Common myeloid progenitor, CD34-positive (primary cell): ENCODE data around the gene KCTD10. TPM values are rescaled to one million over a fixed set of nuclear protein-coding genes. Genes with fewer than 3 reads are reported as not detected.
A peak's percentile ranks its signal among the peaks of the same experiment; 100 is the strongest.

ENCODE experiments used
- CTCF ChIA-PET: fragments of 350-600 bp; sonication (Branson Sonifier 250); formaldehyde crosslinking; loops from one replicate; lab custom pipeline; 2021; ENCODE audit warnings: antibody characterized with exemption; lab: Charles Lee
- POLR2A ChIA-PET: fragments of 350-600 bp; sonication (Branson Sonifier 250); formaldehyde crosslinking; loops from one replicate; lab custom pipeline; 2021; ENCODE audit warnings: antibody characterized with exemption; lab: Charles Lee
- DNase-seq, 3 donors: peaks; one replicate each; pipeline versions ENCODE4 v3.0.0 to v3.0.0-alpha.2; 2013
- H3K27ac ChIP-seq, 2 experiments: 1 replicate in 1 of 2; 2 replicates in 1 of 2; pipeline ENCODE4 v1.7.0; 2013; ENCODE audit warnings: inconsistent platforms in 2 of 2, low read length in 2 of 2, mild to moderate bottlenecking in 2 of 2, low read depth in 1 of 2, moderate library complexity in 1 of 2; ENCODE audit not compliant: severe bottlenecking in 2 of 2, insufficient read depth in 1 of 2, poor library complexity in 1 of 2
- H3K27me3 ChIP-seq, 5 experiments: replicated peaks in 2 of 5; 1 replicate in 3 of 5; 2 replicates in 2 of 5; pipeline versions ENCODE4 v1.6.1 to v1.7.0; 2013; ENCODE audit warnings: low read length in 4 of 5, mild to moderate bottlenecking in 2 of 5, moderate library complexity in 2 of 5, inconsistent platforms in 1 of 5; ENCODE audit not compliant: insufficient read depth in 5 of 5, control insufficient read depth in 4 of 5
- H3K36me3 ChIP-seq, 4 experiments: 1 replicate in 2 of 4; 2 replicates in 2 of 4; pipeline versions ENCODE4 v1.6.1 to v1.7.0; 2013; ENCODE audit warnings: low read length in 3 of 4, control low read depth in 1 of 4, mild to moderate bottlenecking in 1 of 4; ENCODE audit not compliant: control insufficient read depth in 4 of 4, insufficient read depth in 4 of 4
- H3K4me1 ChIP-seq, 4 experiments: 1 replicate in 3 of 4; 2 replicates in 1 of 4; pipeline versions ENCODE4 v1.6.1 to v1.7.1; 2013; ENCODE audit warnings: low read length in 3 of 4, mild to moderate bottlenecking in 3 of 4, control low read depth in 1 of 4, inconsistent platforms in 1 of 4, moderate library complexity in 1 of 4; ENCODE audit not compliant: control insufficient read depth in 4 of 4, insufficient read depth in 4 of 4; ENCODE audit errors: control extremely low read depth in 1 of 4
- H3K4me3 ChIP-seq, 7 experiments: 1 replicate in 4 of 7; 2 replicates in 3 of 7; pipeline versions ENCODE4 v1.5.1 to v1.7.0; 2013; ENCODE audit warnings: mild to moderate bottlenecking in 7 of 7, low read length in 6 of 7, moderate library complexity in 6 of 7, inconsistent platforms in 2 of 7, low read depth in 2 of 7, control low read depth in 1 of 7; ENCODE audit not compliant: insufficient read depth in 4 of 7, control insufficient read depth in 1 of 7; ENCODE audit errors: extremely low read depth in 1 of 7
- H3K9me3 ChIP-seq, 5 experiments: 1 replicate in 4 of 5; 2 replicates in 1 of 5; pipeline versions ENCODE4 v1.6.1 to v1.7.1; 2013; ENCODE audit warnings: low read length in 4 of 5, mild to moderate bottlenecking in 2 of 5, inconsistent platforms in 1 of 5, low read depth in 1 of 5, moderate library complexity in 1 of 5; ENCODE audit not compliant: control insufficient read depth in 4 of 5, insufficient read depth in 2 of 5; ENCODE audit errors: control extremely low read depth in 1 of 5
- WGBS: methylation state at CpG from one replicate; pipeline ENCODE4 v1.1.5; 2013; ENCODE audit not compliant: insufficient coverage; 5-methylcytosine and 5-hydroxymethylcytosine counted together
- polyA plus RNA-seq: library from polyadenylated mRNA; unstranded; fragments of 120-200 nt; gene quantifications from one replicate; pipeline ENCODE4 v1.2.1, GENCODE V29; 2013

Gene KCTD10
- 13.9 TPM for polyA plus RNA-seq

- Histone ChIP-seq H3K4me1 (peaks cover 9 to 24% (median 21%) of the 10 kb centered on the region in 4 experiments), H3K27me3 (no peaks in the 10 kb centered on the region), H3K27ac (peak within 1 kb of the TSS; percentile 98 to 99), H3K9me3 (no peaks in the 10 kb centered on the region), H3K36me3 (peaks cover 0 to 5% (median 0%) of the 10 kb centered on the region in 4 experiments), H3K4me3 (peak within 1 kb of the TSS; percentile 92 to 99 (median 95))
- ChIA-PET POLR2A (interaction anchor here (0.6 to 2.5 kb wide), 3 partner anchors 10 to 121 kb away, joined by 3 to 8 read pairs (median 3); no protein-coding TSS in a partner anchor), CTCF (interaction anchor here (0.7 to 1.8 kb wide), 4 partner anchors 9 to 47 kb away, joined by 3 to 8 read pairs (median 3); no protein-coding TSS in a partner anchor)
- DNase-seq, result peak; percentile 90 to 94 (median 92)
- 0% methylated on average over 50 of the region's 54 CpGs for WGBS
Measured at GRCh38 chr12:109477185-109477962, at the start of gene KCTD10, which contains the start of gene UBE3B. TSS of gene KCTD10 (minus strand) at chr12:109477300. CDS start at chr12:109477262, 38 bp downstream. TSS of gene UBE3B (plus strand) at chr12:109477634. CDS start at chr12:109483552, 5,918 bp downstream.

- no peaks in the 10 kb centered on the region for H3K4me1 ChIP-seq
- CTCF ChIA-PET, result interaction anchor here (1.2 to 9.9 kb wide), 3 partner anchors 16 to 250 kb away, joined by 4 to 101 read pairs (median 4); no protein-coding TSS in a partner anchor
- H3K4me3 ChIP-seq, result no peak overlapping the region
- H3K27ac ChIP-seq, result no peak overlapping the region
- H3K36me3 ChIP-seq, result peaks cover 11 to 81% (median 55%) of the 10 kb centered on the region in 4 experiments
- 92% methylated on average over 3 of the region's 3 CpGs for WGBS
- DNase-seq, result no peak
- POLR2A ChIA-PET, result interaction anchor here (0.5 kb wide), 1 partner anchor 225 kb away, joined by 3 read pairs; no protein-coding TSS in a partner anchor
- no peaks in the 10 kb centered on the region for H3K9me3 ChIP-seq
- no peaks in the 10 kb centered on the region for H3K27me3 ChIP-seq
Measured at GRCh38 chr12:109525279-109525585, 48.1 kb upstream of the KCTD10 start.

- peaks cover 9 to 81% (median 55%) of the 10 kb centered on the region in 4 experiments for H3K36me3 ChIP-seq
- DNase-seq, result no peak
- H3K4me1 ChIP-seq, result no peaks in the 10 kb centered on the region
- ChIA-PET CTCF (interaction anchor here (1.1 to 9.9 kb wide), 4 partner anchors 15 to 250 kb away, joined by 3 to 101 read pairs (median 4); no protein-coding TSS in a partner anchor), POLR2A (no interaction called here)
- H3K4me3 ChIP-seq, result no peak overlapping the region
- no peaks in the 10 kb centered on the region for H3K9me3 ChIP-seq
- H3K27me3 ChIP-seq, result no peaks in the 10 kb centered on the region
- H3K27ac ChIP-seq, result no peak overlapping the region
- 97% methylated on average over 24 of the region's 26 CpGs for WGBS
Measured at GRCh38 chr12:109524466-109525278, 47.6 kb upstream of the KCTD10 start.

- ChIA-PET POLR2A (no interaction called here), CTCF (interaction anchor here (1.1 to 9.9 kb wide), 3 partner anchors 23 to 252 kb away, joined by 3 to 101 read pairs (median 4); no protein-coding TSS in a partner anchor)
- no peak overlapping the region for H3K27ac ChIP-seq
- DNase-seq, result no peak
- H3K27me3 ChIP-seq, result no peaks in the 10 kb centered on the region
- H3K9me3 ChIP-seq, result no peaks in the 10 kb centered on the region
- peaks cover 7 to 87% (median 56%) of the 10 kb centered on the region in 4 experiments for H3K36me3 ChIP-seq
- H3K4me3 ChIP-seq, result no peak overlapping the region
- WGBS, result 100% methylated on average over 2 of the region's 5 CpGs
- H3K4me1 ChIP-seq, result no peaks in the 10 kb centered on the region
Measured at GRCh38 chr12:109523504-109523903, 46.4 kb upstream of the KCTD10 start.

GRCh38 chr12:109523071-109523470 is 46.0 kb upstream of the KCTD10 start:
- no peak overlapping the region for H3K27ac ChIP-seq
- no peak overlapping the region for H3K4me3 ChIP-seq
- H3K36me3 ChIP-seq, result peaks cover 7 to 91% (median 55%) of the 10 kb centered on the region in 4 experiments
- H3K9me3 ChIP-seq, result no peaks in the 10 kb centered on the region
- H3K27me3 ChIP-seq, result no peaks in the 10 kb centered on the region
- 97% methylated on average over 10 of the region's 10 CpGs for WGBS
- H3K4me1 ChIP-seq, result no peaks in the 10 kb centered on the region
- POLR2A ChIA-PET, result interaction anchor here (0.6 kb wide), 1 partner anchor 8 kb away, joined by 3 read pairs; no protein-coding TSS in a partner anchor
- CTCF ChIA-PET, result interaction anchor here (1.1 to 9.9 kb wide), 2 partner anchors 23 to 252 kb away, joined by 3 to 101 read pairs; no protein-coding TSS in a partner anchor
- DNase-seq, result no peak

- no peak overlapping the region for H3K27ac ChIP-seq
- POLR2A ChIA-PET, result no interaction called here
- CTCF ChIA-PET, result interaction anchor here (4.9 to 9.9 kb wide), 2 partner anchors 11 to 253 kb away, joined by 24 to 101 read pairs; no protein-coding TSS in a partner anchor
- 96% methylated on average over 8 of the region's 10 CpGs for WGBS
- no peaks in the 10 kb centered on the region for H3K9me3 ChIP-seq
- no peaks in the 10 kb centered on the region for H3K27me3 ChIP-seq
- H3K4me1 ChIP-seq, result no peaks in the 10 kb centered on the region
- H3K4me3 ChIP-seq, result no peak overlapping the region
- peaks cover 5 to 91% (median 63%) of the 10 kb centered on the region in 4 experiments for H3K36me3 ChIP-seq
- DNase-seq, result no peak
Measured at GRCh38 chr12:109521831-109522230, 44.7 kb upstream of the KCTD10 start.
